ENCODE data around the gene DHRS12.

DNA sequence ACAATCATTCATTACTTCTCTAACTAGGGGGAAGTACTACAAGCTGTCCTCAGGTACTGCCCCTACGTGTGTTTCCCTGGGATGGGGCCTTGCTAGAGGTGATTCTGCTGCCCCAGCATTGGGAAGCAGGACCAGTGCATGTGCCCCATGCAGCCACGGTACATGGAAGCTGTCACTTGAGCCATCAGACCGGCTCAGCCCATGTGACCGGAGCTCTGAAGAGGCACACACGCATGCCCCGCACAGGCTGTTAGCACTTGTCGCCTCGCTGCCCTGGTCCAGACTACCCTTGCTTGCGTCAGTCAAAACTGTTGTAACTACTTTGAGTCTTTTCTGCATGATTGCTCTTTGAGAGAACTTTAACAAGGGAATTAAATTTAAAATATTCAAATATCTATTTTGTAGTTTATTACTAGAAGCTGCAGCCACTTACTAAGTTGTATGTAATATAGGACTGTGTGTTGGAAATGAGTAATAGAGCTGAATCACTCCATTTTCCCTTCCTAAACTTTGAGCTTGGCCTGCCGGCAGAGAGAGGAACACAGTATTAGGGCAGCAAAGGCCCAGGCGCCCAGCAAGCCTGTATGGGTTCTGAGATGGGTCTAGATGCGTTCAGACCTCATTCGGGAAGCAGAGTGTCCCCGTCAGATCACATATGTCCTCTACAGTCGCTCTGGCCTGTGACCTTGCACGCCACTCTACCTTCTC lies 42.2 kb downstream of the DHRS12 start:
- no peak for TF ChIP-seq EZH2 (IDR thresholded peaks at IDR 0.05; ENCODE audit: borderline replicate concordance, low read depth, low read length, severe bottlenecking)
- no peak for TF ChIP-seq CTCF (IDR thresholded peaks at IDR 0.05; ENCODE audit: borderline replicate concordance, extremely low read depth, low read length, poor library complexity, severe bottlenecking)

All from DND-41 (cell line).